Suprapubic skin (tissue), 4 donors: ENCODE results near the gene GALK2. TPM values are rescaled to one million over a fixed set of nuclear protein-coding genes. Genes with fewer than 3 reads are reported as not detected.

ENCODE experiments used
- DNase-seq, 2 donors: peaks; one replicate each; pipeline ENCODE4 v3.0.0-alpha.2; 2019; ENCODE audit warnings: low spot score in 2 of 2
- H3K27ac ChIP-seq: fragments of 200-600 bp; sonication (generic); one replicate; pipeline ENCODE4 v1.5.1; 2019
- H3K27me3 ChIP-seq: fragments of 200-600 bp; sonication (generic); one replicate; pipeline ENCODE4 v1.5.1; 2019
- H3K36me3 ChIP-seq: fragments of 200-600 bp; sonication (generic); one replicate; pipeline ENCODE4 v1.5.1; 2019
- H3K4me1 ChIP-seq: fragments of 200-600 bp; sonication (generic); one replicate; pipeline ENCODE4 v1.5.1; 2019
- H3K4me3 ChIP-seq: fragments of 200-600 bp; sonication (generic); one replicate; pipeline ENCODE4 v1.5.1; 2019; ENCODE audit warnings: mild to moderate bottlenecking
- H3K9me3 ChIP-seq: fragments of 200-600 bp; sonication (generic); one replicate; pipeline ENCODE4 v1.5.1; 2019
- EP300 ChIP-seq: sonication (generic); formaldehyde crosslinking; IDR thresholded peaks from one replicate; pipeline ENCODE4 v1.6.1; 2017; ENCODE audit warnings: antibody characterized with exemption
- POLR2A ChIP-seq, 2 donors: fragments of 450-650 bp; IDR thresholded peaks; one replicate each; pipeline ENCODE4 v1.6.1; 2017; ENCODE audit warnings: antibody characterized with exemption in 2 of 2, mild to moderate bottlenecking in 2 of 2, moderate library complexity in 2 of 2
- POLR2AphosphoS5 ChIP-seq, 3 donors: sonication (generic); formaldehyde crosslinking; IDR thresholded peaks; one replicate each; pipeline ENCODE4 v1.6.1; 2017; ENCODE audit warnings: antibody characterized with exemption in 3 of 3
- WGBS: methylation state at CpG from one replicate; pipeline ENCODE4 v1.1.5; 2018; 5-methylcytosine and 5-hydroxymethylcytosine counted together
- total RNA-seq, 4 donors: library from RNA; depleted of rRNA; stranded (reverse); fragments of >200 nt; gene quantifications; one replicate each; pipeline ENCODE4 v1.1.0, GENCODE V29; 2016
- TF ChIP-seq, protein P1 (sequence below), 2 donors: fragments of 200-600 bp in 1 of 2; fragments of 450-650 bp in 1 of 2; sonication (generic) in 1 of 2; IDR thresholded peaks; one replicate each; pipeline ENCODE4 v1.5.1; 2016 to 2019; ENCODE audit warnings: antibody characterized with exemption in 2 of 2, mild to moderate bottlenecking in 1 of 2, moderate library complexity in 1 of 2

GALK2 gene
- total RNA-seq, 4 donors from 2014 or later = 23.3 to 35.2 (median 33.8) TPM

DNA sequence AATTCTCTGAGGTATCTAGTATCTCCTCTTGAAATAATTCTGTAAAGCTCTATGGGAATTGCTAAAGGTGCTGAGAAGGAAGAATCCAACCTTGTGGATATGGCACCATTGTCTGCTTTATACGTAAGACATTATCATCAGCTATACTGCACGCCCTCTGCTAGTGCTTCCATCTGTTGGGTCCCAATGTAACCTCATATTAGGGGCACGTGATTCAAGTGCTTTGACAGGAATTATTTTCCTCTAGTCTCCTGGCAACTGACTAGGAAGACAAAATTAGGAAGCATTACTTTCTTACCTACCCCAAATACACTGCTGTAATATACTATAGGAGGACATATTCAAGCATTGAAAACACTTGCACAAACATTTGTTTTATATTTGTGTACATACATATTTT is 38.6 kb upstream of the GALK2 start:
- H3K27ac ChIP-seq = no peak overlapping the region
- no peak overlapping the region for H3K4me3 ChIP-seq
- peaks cover 83% of the 10 kb centered on the region for H3K36me3 ChIP-seq
- H3K4me1 ChIP-seq = no peaks in the 10 kb centered on the region
- DNase-seq = no peak
- TF ChIP-seq POLR2A (IDR thresholded peaks at IDR 0.05) (no peak), POLR2AphosphoS5 (IDR thresholded peaks at IDR 0.05) (no peak), EP300 (no peak)
- TF ChIP-seq, protein P1, sequence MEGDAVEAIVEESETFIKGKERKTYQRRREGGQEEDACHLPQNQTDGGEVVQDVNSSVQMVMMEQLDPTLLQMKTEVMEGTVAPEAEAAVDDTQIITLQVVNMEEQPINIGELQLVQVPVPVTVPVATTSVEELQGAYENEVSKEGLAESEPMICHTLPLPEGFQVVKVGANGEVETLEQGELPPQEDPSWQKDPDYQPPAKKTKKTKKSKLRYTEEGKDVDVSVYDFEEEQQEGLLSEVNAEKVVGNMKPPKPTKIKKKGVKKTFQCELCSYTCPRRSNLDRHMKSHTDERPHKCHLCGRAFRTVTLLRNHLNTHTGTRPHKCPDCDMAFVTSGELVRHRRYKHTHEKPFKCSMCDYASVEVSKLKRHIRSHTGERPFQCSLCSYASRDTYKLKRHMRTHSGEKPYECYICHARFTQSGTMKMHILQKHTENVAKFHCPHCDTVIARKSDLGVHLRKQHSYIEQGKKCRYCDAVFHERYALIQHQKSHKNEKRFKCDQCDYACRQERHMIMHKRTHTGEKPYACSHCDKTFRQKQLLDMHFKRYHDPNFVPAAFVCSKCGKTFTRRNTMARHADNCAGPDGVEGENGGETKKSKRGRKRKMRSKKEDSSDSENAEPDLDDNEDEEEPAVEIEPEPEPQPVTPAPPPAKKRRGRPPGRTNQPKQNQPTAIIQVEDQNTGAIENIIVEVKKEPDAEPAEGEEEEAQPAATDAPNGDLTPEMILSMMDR (IDR thresholded peaks at IDR 0.05) = no peak
- 81% methylated on average over 3 of the region's 3 CpGs for WGBS
- no peaks in the 10 kb centered on the region for H3K27me3 ChIP-seq
- no peaks in the 10 kb centered on the region for H3K9me3 ChIP-seq

- WGBS = 77% methylated on average over 5 of the region's 5 CpGs
- H3K4me3 ChIP-seq = no peak overlapping the region
- H3K9me3 ChIP-seq = no peaks in the 10 kb centered on the region
- TF ChIP-seq POLR2AphosphoS5 (IDR thresholded peaks at IDR 0.05) (no peak), POLR2A (IDR thresholded peaks at IDR 0.05) (no peak), EP300 (no peak)
- TF ChIP-seq, protein P1 (IDR thresholded peaks at IDR 0.05) = no peak
- no peak overlapping the region for H3K27ac ChIP-seq
- no peaks in the 10 kb centered on the region for H3K4me1 ChIP-seq
- DNase-seq = no peak
- peaks cover 78% of the 10 kb centered on the region for H3K36me3 ChIP-seq
- H3K27me3 ChIP-seq = no peaks in the 10 kb centered on the region
Measured at GRCh38 chr15:49134683-49135341, 35.2 kb upstream of the GALK2 start.

- Histone ChIP-seq H3K36me3 (peaks cover 84% of the 10 kb centered on the region), H3K4me1 (no peaks in the 10 kb centered on the region), H3K4me3 (no peak overlapping the region), H3K27me3 (no peaks in the 10 kb centered on the region), H3K9me3 (no peaks in the 10 kb centered on the region), H3K27ac (no peak overlapping the region)
- TF ChIP-seq EP300 (no peak), POLR2AphosphoS5 (IDR thresholded peaks at IDR 0.05) (no peak), POLR2A (IDR thresholded peaks at IDR 0.05) (no peak)
- TF ChIP-seq, protein P1 (IDR thresholded peaks at IDR 0.05) = no peak
- WGBS = 87% methylated on average over 2 of the region's 2 CpGs
- no peak for DNase-seq
Measured at GRCh38 chr15:49135342-49135857, 34.6 kb upstream of the GALK2 start.

- peaks cover 85% of the 10 kb centered on the region for H3K36me3 ChIP-seq
- no peak overlapping the region for H3K4me3 ChIP-seq
- no peak for DNase-seq
- TF ChIP-seq POLR2A (IDR thresholded peaks at IDR 0.05) (no peak), POLR2AphosphoS5 (IDR thresholded peaks at IDR 0.05) (no peak), EP300 (no peak)
- TF ChIP-seq, protein P1 (IDR thresholded peaks at IDR 0.05) = no peak
- 87% methylated on average over 3 of the region's 3 CpGs for WGBS
- H3K27me3 ChIP-seq = no peaks in the 10 kb centered on the region
- no peak overlapping the region for H3K27ac ChIP-seq
- H3K4me1 ChIP-seq = no peaks in the 10 kb centered on the region
- H3K9me3 ChIP-seq = no peaks in the 10 kb centered on the region
Measured at GRCh38 chr15:49135911-49136310, 34.1 kb upstream of the GALK2 start.

DNA sequence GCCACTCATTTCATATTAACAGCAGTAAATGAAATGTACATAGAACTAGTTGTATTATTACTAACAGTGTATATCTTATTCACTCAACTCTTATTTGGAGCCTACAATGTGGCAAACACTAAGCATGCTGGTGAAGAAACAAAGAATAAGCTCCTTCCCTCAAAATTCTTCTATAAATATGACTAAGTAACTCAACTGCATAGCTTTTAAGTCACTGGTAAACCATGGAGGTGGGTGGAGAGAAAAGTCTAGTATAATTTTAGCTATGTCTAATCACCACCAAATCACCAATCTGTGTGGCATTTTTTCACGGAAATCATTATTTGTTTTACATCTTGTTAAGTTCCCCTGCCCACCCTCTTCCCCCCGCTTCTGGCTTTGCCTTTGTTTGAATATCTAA is 32.2 kb upstream of the GALK2 start:
- Histone ChIP-seq H3K4me3 (no peak overlapping the region), H3K27ac (no peak overlapping the region), H3K4me1 (no peaks in the 10 kb centered on the region), H3K27me3 (no peaks in the 10 kb centered on the region), H3K9me3 (no peaks in the 10 kb centered on the region), H3K36me3 (peaks cover 88% of the 10 kb centered on the region)
- DNase-seq = no peak
- WGBS = 85% methylated on average over 2 of the region's 2 CpGs
- TF ChIP-seq POLR2AphosphoS5 (IDR thresholded peaks at IDR 0.05) = no peak
- no peak for TF ChIP-seq POLR2A (IDR thresholded peaks at IDR 0.05)
